ENCODE results near the gene CLEC20A.

DNA sequence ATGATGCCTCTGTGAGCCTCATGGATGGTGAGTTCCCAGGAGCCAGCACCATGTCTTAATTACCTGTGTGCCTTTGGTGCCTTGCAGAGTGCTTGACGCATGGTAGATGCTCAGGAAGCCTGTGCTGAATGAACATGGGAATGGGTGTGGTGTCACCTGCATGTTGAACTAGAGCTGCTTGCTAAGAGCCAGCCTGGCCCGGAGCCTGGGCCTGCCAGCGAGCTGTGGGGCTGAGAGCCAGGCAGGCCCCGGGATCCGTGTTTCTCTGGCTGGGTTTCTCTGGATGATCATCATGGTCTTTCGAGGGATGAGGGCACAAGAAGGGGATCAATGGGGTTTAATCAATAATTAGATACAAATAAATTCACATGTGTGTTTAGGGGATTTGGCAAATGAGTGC lies 9.4 kb upstream of the CLEC20A start:
- TF ChIP-seq, protein P1, sequence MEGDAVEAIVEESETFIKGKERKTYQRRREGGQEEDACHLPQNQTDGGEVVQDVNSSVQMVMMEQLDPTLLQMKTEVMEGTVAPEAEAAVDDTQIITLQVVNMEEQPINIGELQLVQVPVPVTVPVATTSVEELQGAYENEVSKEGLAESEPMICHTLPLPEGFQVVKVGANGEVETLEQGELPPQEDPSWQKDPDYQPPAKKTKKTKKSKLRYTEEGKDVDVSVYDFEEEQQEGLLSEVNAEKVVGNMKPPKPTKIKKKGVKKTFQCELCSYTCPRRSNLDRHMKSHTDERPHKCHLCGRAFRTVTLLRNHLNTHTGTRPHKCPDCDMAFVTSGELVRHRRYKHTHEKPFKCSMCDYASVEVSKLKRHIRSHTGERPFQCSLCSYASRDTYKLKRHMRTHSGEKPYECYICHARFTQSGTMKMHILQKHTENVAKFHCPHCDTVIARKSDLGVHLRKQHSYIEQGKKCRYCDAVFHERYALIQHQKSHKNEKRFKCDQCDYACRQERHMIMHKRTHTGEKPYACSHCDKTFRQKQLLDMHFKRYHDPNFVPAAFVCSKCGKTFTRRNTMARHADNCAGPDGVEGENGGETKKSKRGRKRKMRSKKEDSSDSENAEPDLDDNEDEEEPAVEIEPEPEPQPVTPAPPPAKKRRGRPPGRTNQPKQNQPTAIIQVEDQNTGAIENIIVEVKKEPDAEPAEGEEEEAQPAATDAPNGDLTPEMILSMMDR (IDR thresholded peaks at IDR 0.05; ENCODE audit: low read length), result no peak
- no peak for TF ChIP-seq EZH2 (optimal IDR thresholded peaks at IDR 0.05; ENCODE audit: low read depth, low read length)

Data from MM.1S (cell line).